ENCODE results near the gene MED25.
A peak's percentile ranks its signal among the peaks of the same experiment; 100 is the strongest.

MED25 gene

GRCh38 chr19:49877879-49878743 lies 60.0 kb downstream of the MED25 start:
- DNase-seq (ENCODE audit: low read depth), result peak; percentile 95
- peak overlapping the region; percentile 85 for H3K4me3 ChIP-seq (ENCODE audit: low read depth, low read length)
- TF ChIP-seq MYC (IDR thresholded peaks at IDR 0.05; ENCODE audit: low read depth, low read length) (no peak), MAX (IDR thresholded peaks at IDR 0.05; ENCODE audit: low read depth, low read length) (no peak), POLR2A (IDR thresholded peaks at IDR 0.05; ENCODE audit: extremely low read depth, insufficient read length) (peak; percentile 6)
- TF ChIP-seq, protein P1, sequence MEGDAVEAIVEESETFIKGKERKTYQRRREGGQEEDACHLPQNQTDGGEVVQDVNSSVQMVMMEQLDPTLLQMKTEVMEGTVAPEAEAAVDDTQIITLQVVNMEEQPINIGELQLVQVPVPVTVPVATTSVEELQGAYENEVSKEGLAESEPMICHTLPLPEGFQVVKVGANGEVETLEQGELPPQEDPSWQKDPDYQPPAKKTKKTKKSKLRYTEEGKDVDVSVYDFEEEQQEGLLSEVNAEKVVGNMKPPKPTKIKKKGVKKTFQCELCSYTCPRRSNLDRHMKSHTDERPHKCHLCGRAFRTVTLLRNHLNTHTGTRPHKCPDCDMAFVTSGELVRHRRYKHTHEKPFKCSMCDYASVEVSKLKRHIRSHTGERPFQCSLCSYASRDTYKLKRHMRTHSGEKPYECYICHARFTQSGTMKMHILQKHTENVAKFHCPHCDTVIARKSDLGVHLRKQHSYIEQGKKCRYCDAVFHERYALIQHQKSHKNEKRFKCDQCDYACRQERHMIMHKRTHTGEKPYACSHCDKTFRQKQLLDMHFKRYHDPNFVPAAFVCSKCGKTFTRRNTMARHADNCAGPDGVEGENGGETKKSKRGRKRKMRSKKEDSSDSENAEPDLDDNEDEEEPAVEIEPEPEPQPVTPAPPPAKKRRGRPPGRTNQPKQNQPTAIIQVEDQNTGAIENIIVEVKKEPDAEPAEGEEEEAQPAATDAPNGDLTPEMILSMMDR (IDR thresholded peaks at IDR 0.05; ENCODE audit: low read depth, low read length), result no peak

DNA sequence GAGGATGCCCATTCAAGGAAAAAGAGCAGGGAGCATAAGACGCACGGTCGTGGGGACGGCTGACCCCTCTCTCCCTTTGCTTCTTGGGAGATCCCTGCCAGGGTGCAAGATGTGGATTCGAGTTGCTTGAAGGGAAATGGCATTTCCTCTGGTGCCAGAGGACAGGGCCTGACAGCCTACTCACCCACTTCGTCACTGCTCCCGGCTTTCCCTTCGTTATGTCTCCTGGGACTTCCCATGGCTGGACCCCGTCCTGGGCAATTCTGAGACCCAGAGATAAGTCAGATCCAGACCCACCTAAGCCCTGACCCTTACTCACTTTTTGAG lies 60.6 kb downstream of the MED25 start:
- peak overlapping the region; percentile 85 for H3K4me3 ChIP-seq (ENCODE audit: low read depth, low read length)
- no peak for DNase-seq (ENCODE audit: low read depth)
- TF ChIP-seq MYC (IDR thresholded peaks at IDR 0.05; ENCODE audit: low read depth, low read length), result no peak
- no peak for TF ChIP-seq POLR2A (IDR thresholded peaks at IDR 0.05; ENCODE audit: extremely low read depth, insufficient read length)
- no peak for TF ChIP-seq MAX (IDR thresholded peaks at IDR 0.05; ENCODE audit: low read depth, low read length)

- TF ChIP-seq POLR2A (IDR thresholded peaks at IDR 0.05; ENCODE audit: extremely low read depth, insufficient read length), result no peak
- no peak for TF ChIP-seq MAX (IDR thresholded peaks at IDR 0.05; ENCODE audit: low read depth, low read length)
- TF ChIP-seq, protein P1 (IDR thresholded peaks at IDR 0.05; ENCODE audit: low read depth, low read length), result no peak
- TF ChIP-seq MYC (IDR thresholded peaks at IDR 0.05; ENCODE audit: low read depth, low read length), result no peak
- peak; percentile 52 for DNase-seq (ENCODE audit: low read depth)
- H3K4me3 ChIP-seq (ENCODE audit: low read depth, low read length), result no peak overlapping the region
These were observed 61.3 kb downstream of the MED25 start for GRCh38 chr19:49879243-49879963.

GRCh38 chr19:49880162-49880869 lies 62.2 kb downstream of the MED25 start:
- DNase-seq (ENCODE audit: low read depth), result no peak
- TF ChIP-seq POLR2A (IDR thresholded peaks at IDR 0.05; ENCODE audit: extremely low read depth, insufficient read length) (no peak), MYC (IDR thresholded peaks at IDR 0.05; ENCODE audit: low read depth, low read length) (no peak), MAX (IDR thresholded peaks at IDR 0.05; ENCODE audit: low read depth, low read length) (no peak)
- TF ChIP-seq, protein P1 (IDR thresholded peaks at IDR 0.05; ENCODE audit: low read depth, low read length), result no peak
- no peak overlapping the region for H3K4me3 ChIP-seq (ENCODE audit: low read depth, low read length)

GRCh38 chr19:49881186-49881585 lies 63.1 kb downstream of the MED25 start:
- TF ChIP-seq, protein P1 (IDR thresholded peaks at IDR 0.05; ENCODE audit: low read depth, low read length), result no peak
- TF ChIP-seq MAX (IDR thresholded peaks at IDR 0.05; ENCODE audit: low read depth, low read length) (no peak), POLR2A (IDR thresholded peaks at IDR 0.05; ENCODE audit: extremely low read depth, insufficient read length) (no peak), MYC (IDR thresholded peaks at IDR 0.05; ENCODE audit: low read depth, low read length) (no peak)
- DNase-seq (ENCODE audit: low read depth), result no peak
- no peak overlapping the region for H3K4me3 ChIP-seq (ENCODE audit: low read depth, low read length)
